Stimulated activated CD8-positive, alpha-beta memory T cell treated with anti-CD3 and anti-CD28 coated beads, Interleukin-2, amount 100 ng/mL, for 48 hours (primary cell): ENCODE measurements around the gene PCDHGC4.
A peak's percentile ranks its signal among the peaks of the same experiment; 100 is the strongest.

ENCODE experiments used
- DNase-seq, 2 donors: peaks; one replicate each; pipeline ENCODE4 v3.0.0-alpha.2; 2020; ENCODE audit warnings: low read depth in 2 of 2

PCDHGC4 gene

DNA sequence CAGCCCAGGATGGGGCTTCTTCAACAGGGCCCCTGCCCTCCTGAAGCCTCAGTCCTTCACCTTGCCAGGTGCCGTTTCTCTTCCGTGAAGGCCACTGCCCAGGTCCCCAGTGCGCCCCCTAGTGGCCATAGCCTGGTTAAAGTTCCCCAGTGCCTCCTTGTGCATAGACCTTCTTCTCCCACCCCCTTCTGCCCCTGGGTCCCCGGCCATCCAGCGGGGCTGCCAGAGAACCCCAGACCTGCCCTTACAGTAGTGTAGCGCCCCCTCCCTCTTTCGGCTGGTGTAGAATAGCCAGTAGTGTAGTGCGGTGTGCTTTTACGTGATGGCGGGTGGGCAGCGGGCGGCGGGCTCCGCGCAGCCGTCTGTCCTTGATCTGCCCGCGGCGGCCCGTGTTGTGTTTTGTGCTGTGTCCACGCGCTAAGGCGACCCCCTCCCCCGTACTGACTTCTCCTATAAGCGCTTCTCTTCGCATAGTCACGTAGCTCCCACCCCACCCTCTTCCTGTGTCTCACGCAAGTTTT lies 27.6 kb downstream of the PCDHGC4 start:
- peak; percentile 82 to 87 for DNase-seq

- DNase-seq: no peak
Measured at GRCh38 chr5:141512911-141513626, 28.2 kb downstream of the PCDHGC4 start.

GRCh38 chr5:141513627-141514329 lies 28.9 kb downstream of the PCDHGC4 start:
- DNase-seq: peak; percentile 46 to 59

DNA sequence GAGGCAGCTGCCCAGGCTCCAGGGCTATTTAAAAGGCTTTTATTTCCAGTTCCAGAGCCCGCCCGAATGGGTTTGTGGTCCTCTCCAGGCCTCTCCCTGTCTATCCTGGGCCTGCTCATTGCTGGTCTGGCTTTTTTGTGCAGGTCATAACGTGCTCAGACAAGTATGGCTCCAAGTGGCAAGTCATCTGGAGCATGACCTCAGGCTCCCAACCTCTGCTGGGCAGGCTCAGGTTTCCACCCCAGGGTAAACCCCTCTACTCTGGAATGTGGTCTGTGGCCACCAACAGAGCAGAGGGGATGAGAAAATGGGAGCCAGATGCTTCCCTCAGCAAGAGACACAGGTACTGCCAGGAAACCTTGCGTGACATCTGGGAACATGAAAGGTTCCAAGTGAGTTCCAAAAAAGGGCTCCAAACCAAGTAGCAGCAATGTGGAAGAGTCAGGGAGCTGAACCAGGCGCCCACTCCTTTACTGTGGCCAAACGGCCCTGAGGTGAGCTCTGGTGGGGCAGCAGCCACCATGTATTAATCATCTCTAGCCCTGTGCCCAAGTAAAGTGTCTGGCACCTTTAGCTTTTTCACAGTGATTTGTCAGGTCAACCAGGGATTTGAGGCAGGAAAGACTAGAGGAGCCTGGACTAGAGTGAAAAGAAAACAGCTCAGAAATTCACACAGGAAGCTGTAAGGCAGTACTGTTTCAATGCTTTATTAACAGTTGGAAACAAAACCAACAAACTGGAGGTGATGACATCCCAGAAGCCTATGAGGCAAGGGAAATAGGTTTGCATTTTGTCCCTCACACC lies 29.7 kb downstream of the PCDHGC4 start:
- no peak for DNase-seq

GRCh38 chr5:141515141-141515540 lies 30.3 kb downstream of the PCDHGC4 start:
- no peak for DNase-seq

DNA sequence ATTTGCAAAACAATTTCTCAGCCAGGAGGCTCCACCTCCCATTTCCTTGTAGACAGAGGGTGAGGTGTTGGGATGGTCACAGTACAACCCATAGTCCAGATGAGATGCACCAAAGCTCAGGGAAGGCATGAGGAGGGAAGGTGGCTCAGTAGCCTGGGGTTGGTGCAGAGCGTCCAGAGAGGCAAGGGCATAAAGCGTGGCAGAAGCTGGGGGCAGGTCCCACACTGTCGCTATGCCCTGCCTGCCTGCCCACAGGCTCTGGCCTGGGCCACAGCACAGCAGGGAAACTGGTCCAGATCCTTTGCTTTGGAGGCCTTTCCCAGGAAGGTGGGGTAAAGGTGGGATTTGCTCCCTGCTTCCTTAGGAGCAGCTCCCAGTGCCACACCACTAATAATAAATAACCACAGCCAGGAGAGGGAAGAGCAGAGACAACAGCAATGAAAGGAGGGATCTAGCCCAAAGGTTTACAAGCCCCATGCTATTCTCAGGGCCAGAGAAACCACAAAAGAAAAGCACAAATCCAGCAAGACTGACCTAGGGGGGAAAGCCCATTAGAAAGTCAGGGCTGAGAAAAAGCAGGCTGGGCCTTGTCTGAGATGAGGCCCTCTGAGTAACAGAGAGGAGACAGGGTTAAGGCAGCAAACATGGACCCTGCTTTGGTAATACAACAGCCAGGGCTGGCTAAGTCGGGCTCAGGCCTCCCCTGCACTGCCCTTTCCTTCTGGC lies 31.3 kb downstream of the PCDHGC4 start:
- no peak for DNase-seq

GRCh38 chr5:141516672-141517025 lies 31.8 kb downstream of the PCDHGC4 start:
- no peak for DNase-seq

DNA sequence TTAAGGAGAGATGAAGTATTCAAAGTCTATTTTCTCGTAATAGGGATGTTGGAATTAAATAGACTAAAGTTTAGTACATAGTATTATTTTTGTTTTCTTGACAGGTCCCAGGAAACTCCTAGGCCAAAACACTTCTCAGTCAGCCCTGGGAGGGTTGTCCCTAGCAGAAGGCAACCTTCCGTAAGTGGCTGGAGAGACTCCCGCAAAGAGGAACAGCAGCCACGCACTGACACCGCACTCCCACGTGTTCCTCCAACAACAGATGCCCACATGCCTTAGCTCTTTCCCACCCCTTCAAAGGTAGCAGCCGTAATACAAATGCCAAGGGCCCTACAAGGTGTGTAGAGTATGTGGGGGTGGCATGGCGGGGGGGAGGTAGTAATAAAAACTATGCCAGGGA lies 32.5 kb downstream of the PCDHGC4 start:
- DNase-seq: no peak

DNA sequence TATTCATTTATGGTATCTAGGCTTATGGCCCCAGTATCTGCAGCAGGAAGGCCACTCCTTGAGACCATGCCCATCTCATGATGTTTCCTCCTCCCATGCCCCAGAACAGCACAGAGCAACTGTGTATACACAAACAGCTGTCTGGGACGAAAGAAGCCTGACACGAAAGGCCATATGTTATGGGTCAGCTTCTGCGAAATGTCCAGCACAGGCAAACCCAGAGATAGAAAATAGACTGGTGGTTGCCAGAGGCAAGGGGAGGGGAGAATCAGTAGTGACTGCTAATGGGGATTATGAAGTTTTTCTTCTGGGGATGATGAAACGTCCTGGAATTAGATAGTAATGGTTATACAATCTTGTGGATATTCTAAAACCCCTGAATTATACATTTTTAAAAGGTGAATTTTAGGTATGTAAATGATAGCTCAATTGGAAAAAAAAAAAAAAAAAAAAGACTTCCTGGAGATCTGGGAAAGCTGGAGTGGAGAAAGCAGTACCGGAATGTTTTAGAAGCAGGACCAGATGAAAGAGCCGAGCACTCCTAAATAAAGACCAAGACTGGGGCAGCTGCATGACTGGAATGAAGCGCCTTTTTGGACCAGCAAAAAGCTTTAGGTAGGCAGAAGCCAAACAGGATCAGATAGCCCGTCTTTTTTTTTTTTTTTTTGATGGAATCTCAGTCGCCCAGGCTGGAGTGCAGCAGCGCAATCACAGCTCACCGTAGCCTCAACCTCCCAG lies 33.2 kb downstream of the PCDHGC4 start:
- DNase-seq: no peak

DNA sequence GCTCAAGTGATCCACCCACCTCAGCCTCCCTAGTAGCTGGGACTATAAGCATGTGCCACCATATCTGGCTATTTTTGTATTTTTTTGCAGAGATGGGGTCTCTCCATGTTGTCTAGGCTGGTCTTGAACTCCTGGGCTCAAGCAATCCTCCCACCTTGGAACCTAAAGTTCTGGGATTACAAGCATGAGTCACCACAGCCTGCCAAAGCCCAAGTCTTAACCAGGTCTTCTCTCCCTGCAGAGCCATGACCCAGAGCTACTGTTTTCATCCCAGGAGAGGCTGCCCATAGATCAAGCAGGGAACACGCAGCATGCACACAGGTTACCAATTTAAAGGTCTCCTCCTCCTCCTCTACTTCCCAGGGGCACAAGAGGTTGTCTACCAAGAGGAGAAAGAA lies 33.8 kb downstream of the PCDHGC4 start:
- DNase-seq: no peak

GRCh38 chr5:141519605-141520565 lies 35.1 kb downstream of the PCDHGC4 start:
- DNase-seq: no peak

DNA sequence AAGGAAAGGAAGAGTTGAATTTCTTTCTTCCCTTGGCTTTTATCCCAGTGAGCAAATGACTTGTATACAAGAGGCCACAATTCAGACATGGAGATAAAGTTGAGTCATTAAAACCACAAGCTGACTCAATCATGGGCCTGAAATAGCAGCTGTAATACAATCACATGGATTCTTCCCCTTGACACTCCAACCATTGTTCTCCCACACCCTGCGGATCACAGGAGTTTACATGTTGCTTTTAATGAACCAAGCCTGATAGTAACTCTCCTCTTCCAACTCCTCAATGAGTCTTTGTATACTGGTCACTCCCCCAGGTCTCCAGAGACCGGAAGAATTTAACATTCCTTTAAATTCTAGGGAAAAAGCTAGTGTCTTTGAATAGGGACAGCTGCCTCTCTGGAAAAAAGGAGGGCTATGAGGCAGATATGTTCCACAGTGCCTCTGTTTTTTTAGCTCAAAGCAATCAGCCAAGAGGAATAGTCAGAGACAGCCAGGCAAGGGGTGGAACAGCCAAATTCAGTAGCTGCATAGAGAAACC lies 36.5 kb downstream of the PCDHGC4 start:
- no peak for DNase-seq

- DNase-seq: no peak
Measured at GRCh38 chr5:141522301-141522700, 37.5 kb downstream of the PCDHGC4 start.

DNA sequence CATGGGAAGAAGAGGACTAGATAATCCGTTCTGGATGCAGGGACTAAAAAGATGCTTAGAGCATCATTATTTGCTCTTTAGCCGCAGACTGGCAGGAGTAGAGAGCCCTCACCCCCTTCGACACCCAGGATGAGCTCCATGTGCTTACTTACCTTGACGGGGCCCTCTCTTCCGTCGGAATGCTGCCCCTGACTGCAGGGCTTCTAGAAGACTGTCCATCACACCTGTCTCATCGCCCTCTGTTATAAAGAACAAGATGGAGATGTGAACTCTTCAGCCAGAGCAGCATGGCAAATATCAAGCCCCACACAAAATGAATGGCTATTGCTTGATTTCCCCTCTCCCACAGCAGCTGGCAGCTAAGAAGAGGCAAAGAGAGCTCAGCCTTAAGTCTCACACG lies 39.2 kb downstream of the PCDHGC4 start:
- no peak for DNase-seq

GRCh38 chr5:141524604-141525597 lies 40.1 kb downstream of the PCDHGC4 start:
- DNase-seq: peak in 1 of 2 donors; percentile 30

GRCh38 chr5:141525653-141526052 lies 40.8 kb downstream of the PCDHGC4 start:
- no peak for DNase-seq

DNA sequence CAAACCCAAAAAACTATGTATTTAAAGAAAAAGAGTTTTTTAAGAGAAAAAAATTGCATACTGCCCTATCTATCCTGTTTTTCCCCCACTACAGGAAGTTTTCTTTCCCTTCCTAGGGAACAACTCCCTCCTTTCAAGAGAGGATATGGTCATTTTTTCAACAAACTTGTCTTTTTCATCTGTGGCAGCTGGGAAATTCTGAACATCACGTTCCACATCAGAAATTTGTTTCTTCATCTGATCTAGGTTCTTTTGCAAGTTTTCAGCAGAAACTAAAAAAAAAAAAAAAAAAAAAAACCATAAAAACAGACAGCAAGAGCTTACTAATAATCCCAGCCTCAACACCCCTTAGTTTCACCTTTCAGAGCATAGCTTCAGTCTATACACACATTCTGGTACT lies 42.6 kb downstream of the PCDHGC4 start:
- DNase-seq: no peak

DNA sequence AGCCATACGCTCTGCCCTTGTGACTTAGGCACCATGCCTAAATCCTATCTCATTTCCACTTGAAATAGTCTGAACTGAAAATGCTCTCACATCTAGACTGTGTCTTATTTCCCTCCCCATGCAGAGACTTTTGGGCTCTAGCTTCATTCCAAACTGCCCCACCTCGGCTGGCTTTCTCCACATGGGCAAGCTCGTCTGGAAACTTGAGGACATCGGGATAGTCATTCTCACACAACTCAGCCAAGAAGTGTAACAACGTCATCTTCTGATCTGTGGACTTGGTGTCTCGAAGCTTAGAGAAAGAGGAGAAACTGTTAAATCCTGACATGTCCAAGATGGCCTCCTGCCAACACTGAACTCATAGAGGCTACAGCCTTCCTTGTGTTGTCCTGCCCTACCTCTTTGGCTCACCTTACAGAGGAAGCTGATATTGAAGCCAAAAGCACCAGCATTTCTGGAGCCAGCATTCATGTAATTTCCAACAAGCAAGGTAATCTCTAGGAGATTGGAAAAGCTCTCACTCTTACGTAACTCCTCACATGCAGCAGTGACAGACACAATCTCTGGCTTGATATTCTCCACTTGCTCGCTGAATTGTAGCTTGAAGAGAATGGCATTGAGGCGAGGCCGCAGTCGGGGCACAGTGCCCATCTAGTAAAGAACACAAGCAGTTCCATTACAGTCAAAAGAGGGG lies 43.6 kb downstream of the PCDHGC4 start:
- DNase-seq: no peak
